Measurements from ENCODE around the gene ABCB10.

The ABCB10 gene

GRCh38 chr1:229470406-229471043 lies 88.0 kb downstream of the ABCB10 start:
- no peak for DNase-seq

GRCh38 chr1:229466887-229467286 lies 91.6 kb downstream of the ABCB10 start:
- DNase-seq, result no peak

Measured in activated CD4-positive, CD25-positive, alpha-beta regulatory T cell (primary cell).